Stimulated activated CD4-positive, alpha-beta T cell treated with anti-CD3 and anti-CD28 coated beads, Interleukin-1b, Interleukin-23, amount 100 ng/mL, for 1 hour (primary cell): Measurements from ENCODE around the gene BTBD7.

Experiments used
- DNase-seq, 2 donors: peaks; one replicate each; pipeline ENCODE4 v3.0.0-alpha.2; 2020; ENCODE audit warnings: low read depth in 2 of 2

BTBD7 gene

GRCh38 chr14:93199031-93199430 is 133.8 kb downstream of the BTBD7 start:
- no peak for DNase-seq

- no peak for DNase-seq
Observed at GRCh38 chr14:93195316-93195999, 137.4 kb downstream of the BTBD7 start.
